SU-DHL-6 (cell line): Measurements from ENCODE around the gene PTPRE.

Source experiments
- H2AFZ ChIP-seq: fragments of 200-600 bp; sonication (generic); 2 replicates; pipeline ENCODE4 v1.6.1; 2014; ENCODE audit warnings: low read depth, mild to moderate bottlenecking, moderate library complexity, mixed read lengths, antibody characterized with exemption, low read length; ENCODE audit not compliant: severe bottlenecking
- H3F3A ChIP-seq: fragments of 200-600 bp; shearing (Covaris generic); 2 replicates; pipeline ENCODE4 v1.6.0; 2016; ENCODE audit warnings: antibody characterized with exemption, mild to moderate bottlenecking; ENCODE audit not compliant: insufficient read depth
- H3K27ac ChIP-seq: fragments of 200-600 bp; sonication (generic); 2 replicates; pipeline ENCODE4 v1.5.1; 2016; ENCODE audit warnings: low read depth, mild to moderate bottlenecking, low read length, moderate library complexity, mixed read lengths
- H3K27me3 ChIP-seq: fragments of 200-600 bp; sonication (generic), shearing (Covaris generic); 2 replicates; pipeline ENCODE4 v1.6.0; 2014; ENCODE audit warnings: mild to moderate bottlenecking, low read length
- H3K36me3 ChIP-seq: fragments of 200-600 bp; sonication (generic); 2 replicates; pipeline ENCODE4 v1.6.1; 2014; ENCODE audit warnings: mild to moderate bottlenecking, low read length, mixed read lengths
- H3K4me2 ChIP-seq: fragments of 300-600, 200-600 bp; shearing (Covaris generic), sonication (generic); 2 replicates; pipeline ENCODE4 v1.6.0; 2014; ENCODE audit warnings: low read length, low read depth, mild to moderate bottlenecking; ENCODE audit not compliant: poor library complexity, severe bottlenecking
- H3K4me3 ChIP-seq: fragments of 200-600 bp; sonication (generic); 2 replicates; pipeline ENCODE4 v1.5.1; 2014; ENCODE audit warnings: antibody characterized with exemption, low read length, mild to moderate bottlenecking, mixed read lengths; ENCODE audit not compliant: insufficient read depth, poor library complexity, severe bottlenecking
- H3K79me2 ChIP-seq: fragments of 200-600 bp; sonication (generic); 2 replicates; pipeline ENCODE4 v1.6.1; 2014; ENCODE audit warnings: mild to moderate bottlenecking, low read length, moderate library complexity; ENCODE audit not compliant: insufficient read depth
- H3K9ac ChIP-seq: fragments of 200-600 bp; sonication (generic); 2 replicates; pipeline ENCODE4 v1.7.0; 2014; ENCODE audit warnings: mild to moderate bottlenecking, low read length
- H3K9me2 ChIP-seq: fragments of 200-600 bp; sonication (generic); replicated peaks from 2 replicates; pipeline ENCODE4 v1.6.1; 2014; ENCODE audit warnings: low read length; ENCODE audit not compliant: insufficient read depth
- H3K9me3 ChIP-seq: fragments of 200-600 bp; sonication (generic); 2 replicates; pipeline ENCODE4 v1.6.1; 2014; ENCODE audit warnings: low read length, mixed read lengths; ENCODE audit not compliant: insufficient read depth
- H4K20me1 ChIP-seq: fragments of 200-600 bp; sonication (generic); 2 replicates; pipeline ENCODE4 v1.6.1; 2014; ENCODE audit warnings: low read depth, mild to moderate bottlenecking, antibody characterized with exemption, low read length, moderate library complexity, mixed read lengths
- CTCF ChIP-seq: fragments of 200-600 bp; sonication (generic); IDR thresholded peaks from one replicate; pipeline ENCODE4 v1.5.1; 2017; ENCODE audit warnings: antibody characterized with exemption, mild to moderate bottlenecking, low read length, moderate library complexity; ENCODE audit not compliant: insufficient read depth, poor library complexity, severe bottlenecking
- EZH2phosphoT487 ChIP-seq: fragments of 200-600 bp; sonication (generic), shearing (Covaris generic); conservative IDR thresholded peaks from 2 replicates; pipeline ENCODE4 v1.6.1; 2018; ENCODE audit warnings: mild to moderate bottlenecking, antibody characterized with exemption, low read length, moderate library complexity, mixed read lengths

PTPRE gene

GRCh38 chr10:128080641-128081040 is 173.7 kb downstream of the PTPRE start:
- no peaks in the 10 kb centered on the region for H3K9me3 ChIP-seq
- no peak for TF ChIP-seq CTCF
- TF ChIP-seq EZH2phosphoT487: no peak

GRCh38 chr10:128081222-128081621 is 174.3 kb downstream of the PTPRE start:
- Histone ChIP-seq H3K9me3 (no peaks in the 10 kb centered on the region), H4K20me1 (no peaks in the 10 kb centered on the region)

More at GRCh38 chr10:128080641-128081040, 173.7 kb downstream of the PTPRE start:
- Histone ChIP-seq H3K9ac (no peak overlapping the region), H3K27me3 (no peaks in the 10 kb centered on the region), H3K36me3 (no peaks in the 10 kb centered on the region), H3K4me3 (no peak overlapping the region), H3F3A (no peaks in the 10 kb centered on the region), H2AFZ (no peak overlapping the region), H3K4me2 (no peak overlapping the region), H3K9me2 (no peaks in the 10 kb centered on the region), H3K27ac (no peak overlapping the region), H3K79me2 (no peaks in the 10 kb centered on the region), H4K20me1 (no peaks in the 10 kb centered on the region)

GRCh38 chr10:128081720-128082119 is 174.8 kb downstream of the PTPRE start:
- no peaks in the 10 kb centered on the region for H3K9me2 ChIP-seq
- H3K79me2 ChIP-seq: no peaks in the 10 kb centered on the region
- H3F3A ChIP-seq: no peaks in the 10 kb centered on the region
- TF ChIP-seq EZH2phosphoT487 (no peak), CTCF (no peak)
- H3K4me3 ChIP-seq: no peak overlapping the region
- no peaks in the 10 kb centered on the region for H3K36me3 ChIP-seq
- H3K27ac ChIP-seq: no peak overlapping the region
- H2AFZ ChIP-seq: no peak overlapping the region
- no peaks in the 10 kb centered on the region for H3K27me3 ChIP-seq
- H3K4me2 ChIP-seq: no peak overlapping the region
- H3K9me3 ChIP-seq: no peaks in the 10 kb centered on the region
- H3K9ac ChIP-seq: no peak overlapping the region
- H4K20me1 ChIP-seq: no peaks in the 10 kb centered on the region

More at GRCh38 chr10:128081222-128081621, 174.3 kb downstream of the PTPRE start:
- no peak for TF ChIP-seq CTCF
- no peak for TF ChIP-seq EZH2phosphoT487
- H3K27me3 ChIP-seq: no peaks in the 10 kb centered on the region
- no peak overlapping the region for H2AFZ ChIP-seq
- no peak overlapping the region for H3K9ac ChIP-seq
- H3K36me3 ChIP-seq: no peaks in the 10 kb centered on the region
- H3F3A ChIP-seq: no peaks in the 10 kb centered on the region
- H3K79me2 ChIP-seq: no peaks in the 10 kb centered on the region
- no peak overlapping the region for H3K4me3 ChIP-seq
- no peak overlapping the region for H3K27ac ChIP-seq
- no peaks in the 10 kb centered on the region for H3K9me2 ChIP-seq
- H3K4me2 ChIP-seq: no peak overlapping the region
